CD4-positive, alpha-beta T cell (primary cell): Measurements from ENCODE around the gene PSMA6. TPM values are rescaled to one million over a fixed set of nuclear protein-coding genes. Genes with fewer than 3 reads are reported as not detected.

Source experiments
- ATAC-seq: fragments of 200-7000 bp; cut with Tn5 transposase; one replicate; pipeline ENCODE4 v1.10.0; 2022; ENCODE audit warnings: mild to moderate bottlenecking; ENCODE audit not compliant: poor library complexity
- CTCF ChIA-PET: fragments of 350-600 bp; sonication (Branson Sonifier 250); formaldehyde crosslinking; loops from one replicate; lab custom pipeline; 2021; ENCODE audit warnings: antibody characterized with exemption, inconsistent platforms; lab: Charles Lee
- POLR2A ChIA-PET: fragments of 350-600 bp; sonication (Branson Sonifier 250); formaldehyde crosslinking; loops from one replicate; lab custom pipeline; 2021; ENCODE audit warnings: antibody characterized with exemption, inconsistent platforms; lab: Charles Lee
- DNase-seq, 14 experiments: peaks; one replicate each; pipeline ENCODE4 v3.0.0-alpha.2; 2013 to 2020; ENCODE audit warnings: mixed read lengths in 2 of 14
- H3K27ac ChIP-seq, 2 donors: one replicate each; pipeline versions ENCODE4 v1.5.1 to v1.7.0; 2013; ENCODE audit warnings: low read length in 2 of 2, low read depth in 1 of 2, mild to moderate bottlenecking in 1 of 2
- H3K27me3 ChIP-seq, 2 experiments: 1 replicate in 1 of 2; 2 replicates in 1 of 2; pipeline versions ENCODE4 v1.6.1 to v1.7.0; 2013; ENCODE audit warnings: low read length in 2 of 2, control low read depth in 1 of 2, mild to moderate bottlenecking in 1 of 2, moderate library complexity in 1 of 2; ENCODE audit not compliant: insufficient read depth in 2 of 2, control insufficient read depth in 1 of 2
- H3K36me3 ChIP-seq: one replicate; pipeline ENCODE4 v1.6.1; 2013; ENCODE audit warnings: low read length, control low read depth; ENCODE audit not compliant: insufficient read depth
- H3K4me1 ChIP-seq: one replicate; pipeline ENCODE4 v1.6.1; 2013; ENCODE audit warnings: low read length, control low read depth; ENCODE audit not compliant: insufficient read depth
- H3K4me3 ChIP-seq: one replicate; pipeline ENCODE4 v1.5.1; 2013; ENCODE audit warnings: mild to moderate bottlenecking, low read length, moderate library complexity
- H3K9me3 ChIP-seq, 2 experiments: 1 replicate in 1 of 2; 2 replicates in 1 of 2; pipeline versions ENCODE4 v1.6.1 to v1.7.0; 2013; ENCODE audit warnings: low read length in 2 of 2, mild to moderate bottlenecking in 2 of 2, control low read depth in 1 of 2, moderate library complexity in 1 of 2; ENCODE audit not compliant: control insufficient read depth in 1 of 2, insufficient read depth in 1 of 2
- H3K27ac Mint-ChIP-seq: one replicate; pipeline ENCODE4 v1.8.0; 2020; ENCODE audit warnings: mixed read lengths
- H3K27me3 Mint-ChIP-seq: one replicate; pipeline ENCODE4 v1.8.0; 2021; ENCODE audit warnings: mixed read lengths
- H3K36me3 Mint-ChIP-seq: one replicate; pipeline ENCODE4 v1.8.0; 2021; ENCODE audit warnings: low read depth, mixed read lengths
- H3K4me1 Mint-ChIP-seq: one replicate; pipeline ENCODE4 v1.8.0; 2021; ENCODE audit warnings: low read depth, mixed read lengths
- H3K4me3 Mint-ChIP-seq: one replicate; pipeline ENCODE4 v1.8.0; 2020; ENCODE audit warnings: mild to moderate bottlenecking, mixed read lengths
- H3K9me3 Mint-ChIP-seq: one replicate; pipeline ENCODE4 v1.8.0; 2020; ENCODE audit warnings: mixed read lengths
- intact Hi-C, 2 experiments: fragments of 100-400 bp; cut with DNase I in 1 of 2; cut with micrococcal nuclease in 1 of 2; formaldehyde crosslinking; loops; one replicate each; pipeline versions ENCODE4 v1.15.1 to v1.9.0; 2023 to 2025; cut with DNase I, micrococcal nuclease
- total RNA-seq, 174 experiments: library from RNA in 2 of 174; stranded (reverse) in 2 of 174; gene quantifications; one replicate each; pipeline ENCODE4 v1.2.3 and lab custom pipeline; 2021 to 2026
- TF ChIP-seq, protein P1 (sequence below): fragments of 200-600 bp; IDR thresholded peaks from one replicate; pipeline ENCODE4 v1.8.0; 2022; ENCODE audit warnings: antibody characterized with exemption, mild to moderate bottlenecking

The PSMA6 gene
- total RNA-seq, 2 experiments from 2014 or later, result 80.8 TPM

DNA sequence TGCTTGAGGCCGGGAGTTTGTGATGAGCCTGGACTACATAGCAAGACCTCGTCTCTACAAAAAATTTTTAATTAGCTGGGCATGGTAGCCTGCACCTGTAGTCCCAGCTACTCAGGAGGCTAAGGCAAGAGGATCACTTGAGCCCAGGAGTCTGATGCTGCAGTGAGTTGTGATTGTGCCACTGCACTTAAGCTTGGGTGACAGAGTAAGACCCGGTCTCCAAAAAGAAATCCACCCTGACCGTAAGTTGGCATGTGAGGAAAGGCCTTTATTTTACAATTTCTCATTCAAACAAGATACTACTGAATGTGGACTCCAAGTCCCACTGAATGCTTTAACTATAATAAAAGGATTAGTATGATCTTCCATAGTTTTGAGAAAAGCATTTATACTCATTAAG lies 27.3 kb downstream of the PSMA6 start:
- ChIA-PET CTCF (no interaction called here), POLR2A (interaction anchor here (0.7 to 1.1 kb wide), 2 partner anchors 84 to 138 kb away, joined by 3 read pairs; no protein-coding TSS in a partner anchor)
- TF ChIP-seq, protein P1, sequence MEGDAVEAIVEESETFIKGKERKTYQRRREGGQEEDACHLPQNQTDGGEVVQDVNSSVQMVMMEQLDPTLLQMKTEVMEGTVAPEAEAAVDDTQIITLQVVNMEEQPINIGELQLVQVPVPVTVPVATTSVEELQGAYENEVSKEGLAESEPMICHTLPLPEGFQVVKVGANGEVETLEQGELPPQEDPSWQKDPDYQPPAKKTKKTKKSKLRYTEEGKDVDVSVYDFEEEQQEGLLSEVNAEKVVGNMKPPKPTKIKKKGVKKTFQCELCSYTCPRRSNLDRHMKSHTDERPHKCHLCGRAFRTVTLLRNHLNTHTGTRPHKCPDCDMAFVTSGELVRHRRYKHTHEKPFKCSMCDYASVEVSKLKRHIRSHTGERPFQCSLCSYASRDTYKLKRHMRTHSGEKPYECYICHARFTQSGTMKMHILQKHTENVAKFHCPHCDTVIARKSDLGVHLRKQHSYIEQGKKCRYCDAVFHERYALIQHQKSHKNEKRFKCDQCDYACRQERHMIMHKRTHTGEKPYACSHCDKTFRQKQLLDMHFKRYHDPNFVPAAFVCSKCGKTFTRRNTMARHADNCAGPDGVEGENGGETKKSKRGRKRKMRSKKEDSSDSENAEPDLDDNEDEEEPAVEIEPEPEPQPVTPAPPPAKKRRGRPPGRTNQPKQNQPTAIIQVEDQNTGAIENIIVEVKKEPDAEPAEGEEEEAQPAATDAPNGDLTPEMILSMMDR, result no peak
- no peaks in the 10 kb centered on the region for H3K27me3 ChIP-seq
- H3K27ac ChIP-seq, result no peak overlapping the region
- no peaks in the 10 kb centered on the region for H3K4me1 ChIP-seq
- DNase-seq, result no peak
- intact Hi-C loops, result no loop called here
- H3K27me3 Mint-ChIP-seq, result no peaks in the 10 kb centered on the region
- peaks cover 40% of the 10 kb centered on the region for H3K36me3 ChIP-seq
- H3K36me3 Mint-ChIP-seq, result peaks cover 38% of the 10 kb centered on the region
- no peaks in the 10 kb centered on the region for H3K4me1 Mint-ChIP-seq
- no peaks in the 10 kb centered on the region for H3K9me3 ChIP-seq
- ATAC-seq, result no peak
- H3K9me3 Mint-ChIP-seq, result no peaks in the 10 kb centered on the region
- no peak overlapping the region for H3K4me3 Mint-ChIP-seq
- no peak overlapping the region for H3K27ac Mint-ChIP-seq
- no peak overlapping the region for H3K4me3 ChIP-seq

DNA sequence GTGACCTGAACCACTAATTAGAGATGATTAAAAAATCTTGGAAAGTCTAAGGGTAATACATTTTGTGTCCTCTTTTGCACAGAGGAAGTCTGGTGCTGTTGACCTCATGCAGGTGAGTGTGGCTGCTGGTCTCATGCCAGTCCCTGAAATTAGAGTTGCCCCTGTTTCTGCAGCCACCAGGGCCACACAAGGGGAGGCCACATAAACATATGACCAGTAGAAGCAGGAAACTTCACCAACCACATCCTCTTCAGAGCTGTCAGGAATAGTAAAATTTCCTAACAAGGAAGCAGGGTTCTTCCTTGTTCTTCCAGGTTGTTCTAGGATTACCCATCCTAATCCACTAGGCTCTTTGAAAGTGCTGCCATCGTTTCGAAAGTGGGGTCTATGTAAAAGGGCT lies 28.3 kb downstream of the PSMA6 start:
- Histone ChIP-seq H3K4me3 (no peak overlapping the region), H3K27me3 (no peaks in the 10 kb centered on the region), H3K9me3 (no peaks in the 10 kb centered on the region), H3K4me1 (no peaks in the 10 kb centered on the region), H3K27ac (no peak overlapping the region), H3K36me3 (peaks cover 30% of the 10 kb centered on the region)
- ATAC-seq, result no peak
- ChIA-PET POLR2A (interaction anchor here (1.1 to 1.2 kb wide), 2 partner anchors 29 to 84 kb away, joined by 3 read pairs; partner anchors contain the start of gene PSMA6), CTCF (no interaction called here)
- H3K4me3 Mint-ChIP-seq, result no peak overlapping the region
- intact Hi-C loops, result no loop called here
- no peaks in the 10 kb centered on the region for H3K9me3 Mint-ChIP-seq
- no peak overlapping the region for H3K27ac Mint-ChIP-seq
- no peak for DNase-seq
- no peaks in the 10 kb centered on the region for H3K27me3 Mint-ChIP-seq
- TF ChIP-seq, protein P1, result no peak
- H3K36me3 Mint-ChIP-seq, result peaks cover 29% of the 10 kb centered on the region
- H3K4me1 Mint-ChIP-seq, result no peaks in the 10 kb centered on the region

DNA sequence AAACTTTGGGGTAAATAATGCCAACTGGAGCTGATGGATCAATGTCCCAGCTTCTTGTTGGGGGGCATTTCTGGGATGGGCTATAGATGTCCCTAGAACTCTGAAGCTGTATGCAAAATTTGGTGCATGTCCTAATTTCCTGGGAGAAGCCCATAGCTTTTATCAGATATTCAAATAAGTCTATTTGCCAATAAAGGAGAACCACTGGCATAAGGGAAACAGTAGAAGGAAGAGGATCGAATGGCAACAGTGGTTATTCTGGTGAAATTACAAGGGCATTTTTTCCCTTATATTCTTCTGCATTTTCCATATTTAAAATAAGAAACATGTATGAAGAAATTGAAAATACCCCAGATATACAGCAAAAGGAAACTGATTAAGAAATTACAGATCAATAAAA lies 34.2 kb downstream of the PSMA6 start:
- Mint-ChIP-seq H3K4me1 (no peaks in the 10 kb centered on the region), H3K4me3 (no peak overlapping the region), H3K27me3 (no peaks in the 10 kb centered on the region), H3K27ac (no peak overlapping the region), H3K9me3 (no peaks in the 10 kb centered on the region), H3K36me3 (no peaks in the 10 kb centered on the region)
- H3K27me3 ChIP-seq, result no peaks in the 10 kb centered on the region
- intact Hi-C loops, result no loop called here
- CTCF ChIA-PET, result no interaction called here
- H3K27ac ChIP-seq, result no peak overlapping the region
- H3K36me3 ChIP-seq, result no peaks in the 10 kb centered on the region
- no peak overlapping the region for H3K4me3 ChIP-seq
- POLR2A ChIA-PET, result no interaction called here
- TF ChIP-seq, protein P1, result no peak
- DNase-seq (no peak), ATAC-seq (no peak)
- no peaks in the 10 kb centered on the region for H3K9me3 ChIP-seq
- H3K4me1 ChIP-seq, result no peaks in the 10 kb centered on the region
